ENCODE measurements around the gene WDR74. TPM values are rescaled to one million over a fixed set of nuclear protein-coding genes. Genes with fewer than 3 reads are reported as not detected.
A peak's percentile ranks its signal among the peaks of the same experiment; 100 is the strongest.

WDR74 gene
- total RNA-seq, 1 experiment from 2014 or later = 115 TPM

DNA sequence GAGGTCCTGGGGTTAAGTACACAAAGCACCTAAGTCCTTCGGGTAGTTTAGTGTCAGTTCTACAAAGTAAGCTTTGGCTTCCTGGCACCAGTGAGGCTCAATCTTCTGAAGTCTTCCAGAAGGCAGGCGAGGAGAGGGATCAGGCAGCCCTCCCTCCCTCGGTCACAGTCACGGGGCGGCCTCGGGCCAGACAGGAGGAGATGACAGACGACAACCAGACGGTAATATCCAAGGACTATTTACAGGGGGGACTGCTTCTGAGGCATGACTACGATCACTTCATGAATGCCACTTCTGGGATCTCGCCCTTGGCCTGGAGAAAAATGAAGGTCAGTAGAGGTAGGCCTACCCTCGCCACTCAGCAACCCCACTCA, 47.2 kb downstream of the WDR74 start:
- TF ChIP-seq, protein P1, sequence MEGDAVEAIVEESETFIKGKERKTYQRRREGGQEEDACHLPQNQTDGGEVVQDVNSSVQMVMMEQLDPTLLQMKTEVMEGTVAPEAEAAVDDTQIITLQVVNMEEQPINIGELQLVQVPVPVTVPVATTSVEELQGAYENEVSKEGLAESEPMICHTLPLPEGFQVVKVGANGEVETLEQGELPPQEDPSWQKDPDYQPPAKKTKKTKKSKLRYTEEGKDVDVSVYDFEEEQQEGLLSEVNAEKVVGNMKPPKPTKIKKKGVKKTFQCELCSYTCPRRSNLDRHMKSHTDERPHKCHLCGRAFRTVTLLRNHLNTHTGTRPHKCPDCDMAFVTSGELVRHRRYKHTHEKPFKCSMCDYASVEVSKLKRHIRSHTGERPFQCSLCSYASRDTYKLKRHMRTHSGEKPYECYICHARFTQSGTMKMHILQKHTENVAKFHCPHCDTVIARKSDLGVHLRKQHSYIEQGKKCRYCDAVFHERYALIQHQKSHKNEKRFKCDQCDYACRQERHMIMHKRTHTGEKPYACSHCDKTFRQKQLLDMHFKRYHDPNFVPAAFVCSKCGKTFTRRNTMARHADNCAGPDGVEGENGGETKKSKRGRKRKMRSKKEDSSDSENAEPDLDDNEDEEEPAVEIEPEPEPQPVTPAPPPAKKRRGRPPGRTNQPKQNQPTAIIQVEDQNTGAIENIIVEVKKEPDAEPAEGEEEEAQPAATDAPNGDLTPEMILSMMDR (IDR thresholded peaks at IDR 0.05; ENCODE audit: unreplicated experiment) = no peak
- CTCF ChIA-PET = interaction anchor here (0.6 to 1.3 kb wide), 2 partner anchors 9 to 139 kb away, joined by 4 to 5 read pairs; no protein-coding TSS in a partner anchor
- no peaks in the 10 kb centered on the region for H3K9me3 Mint-ChIP-seq (ENCODE audit: unreplicated experiment)
- BruUV-seq (replicated peaks) = no TSS peak
- H3K27ac Mint-ChIP-seq (ENCODE audit: low read depth, unreplicated experiment) = peak overlapping the region; percentile 35
- intact Hi-C loops (cut with micrococcal nuclease) = no loop called here
- H3K4me3 Mint-ChIP-seq (ENCODE audit: unreplicated experiment) = peak overlapping the region; percentile 81
- H3K36me3 Mint-ChIP-seq (ENCODE audit: insufficient read depth, unreplicated experiment) = peaks cover 87% of the 10 kb centered on the region
- no peaks in the 10 kb centered on the region for H3K27me3 Mint-ChIP-seq (ENCODE audit: insufficient read depth, unreplicated experiment)
- POLR2A ChIA-PET = interaction anchor here (0.7 to 8.2 kb wide), 14 partner anchors 9 to 111 kb away, joined by 3 to 163 read pairs (median 4); partner anchors contain the start of genes HNRNPUL2, NXF1, POLR2G and WDR74
- no peak for DNase-seq (ENCODE audit: unreplicated experiment)
- peaks cover 15% of the 10 kb centered on the region for H3K4me1 Mint-ChIP-seq (ENCODE audit: insufficient read depth, unreplicated experiment)

DNA sequence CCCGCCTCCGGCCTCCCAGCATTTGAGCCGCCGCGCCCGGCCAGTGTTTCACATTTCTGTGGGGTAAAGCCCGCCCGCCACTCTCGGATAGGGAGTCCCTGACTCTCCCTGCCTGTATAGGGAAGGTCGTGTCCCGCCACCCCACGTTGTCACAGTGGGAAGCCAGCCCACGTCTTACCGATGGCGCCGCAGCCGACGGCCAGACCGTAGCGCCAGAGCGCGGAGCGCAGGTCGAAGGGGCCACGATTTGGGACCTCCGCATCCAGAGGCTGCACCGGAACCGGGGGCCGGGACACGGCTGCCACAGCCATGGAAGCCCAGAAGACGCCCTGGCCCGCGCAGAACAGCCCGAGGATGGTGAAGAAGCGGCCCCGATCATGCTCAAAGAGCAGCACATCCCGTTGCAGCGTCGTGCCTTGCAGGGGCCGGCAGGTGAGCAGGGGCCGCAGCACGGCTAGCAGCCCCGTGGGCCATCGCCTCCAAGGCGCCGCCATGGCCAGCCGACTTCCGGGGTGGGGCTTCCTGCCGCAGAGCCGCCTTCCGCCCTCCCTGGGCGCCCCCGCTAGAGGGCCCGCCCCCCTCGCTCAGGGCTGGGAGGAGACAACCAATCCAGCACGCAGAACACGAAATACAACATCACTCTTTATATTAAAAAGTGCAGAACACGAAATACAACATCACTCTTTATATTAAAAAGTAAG, 47.7 kb downstream of the WDR74 start, which contains the start of gene TMEM223:
Gene TMEM223 (minus strand): TSS at position 506 of the 701 bp plus-strand sequence. CDS start 12 bp downstream, at position 494.
- H3K4me1 Mint-ChIP-seq (ENCODE audit: insufficient read depth, unreplicated experiment) = peaks cover 15% of the 10 kb centered on the region
- CTCF ChIA-PET = interaction anchor here (0.6 to 1.3 kb wide), 3 partner anchors 10 to 140 kb away, joined by 4 to 5 read pairs (median 4); partner anchors contain the start of gene TEX54

DNA sequence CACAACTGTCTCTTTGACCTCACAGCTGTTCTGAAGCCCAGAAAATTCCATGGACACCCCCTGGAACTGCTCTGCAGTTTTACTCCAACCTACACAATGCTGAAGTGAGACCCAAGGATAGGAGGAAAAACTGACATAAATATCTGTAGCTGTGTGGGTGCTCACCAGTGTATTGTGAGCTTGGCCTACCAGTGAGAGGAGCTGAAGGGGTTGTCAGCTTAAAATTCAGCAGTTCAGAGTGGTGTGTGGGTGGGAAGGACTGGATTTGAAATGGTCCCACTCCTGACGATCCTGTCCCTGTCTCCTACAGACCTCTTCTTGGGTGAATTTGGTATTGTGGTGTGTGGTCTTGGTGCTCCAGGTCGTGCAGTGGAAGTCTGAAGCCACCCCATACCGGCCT, 49.8 kb downstream of the WDR74 start:
- Mint-ChIP-seq H3K9me3 (ENCODE audit: unreplicated experiment) (no peaks in the 10 kb centered on the region), H3K27me3 (ENCODE audit: insufficient read depth, unreplicated experiment) (no peaks in the 10 kb centered on the region), H3K4me3 (ENCODE audit: unreplicated experiment) (peak overlapping the region; percentile 90), H3K4me1 (ENCODE audit: insufficient read depth, unreplicated experiment) (peaks cover 15% of the 10 kb centered on the region), H3K36me3 (ENCODE audit: insufficient read depth, unreplicated experiment) (peaks cover 75% of the 10 kb centered on the region), H3K27ac (ENCODE audit: low read depth, unreplicated experiment) (peak overlapping the region; percentile 93)
- ChIA-PET POLR2A (interaction anchor here (0.6 to 8.2 kb wide), 10 partner anchors 16 to 220 kb away, joined by 3 to 163 read pairs (median 50); partner anchors contain the start of genes LBHD1, NXF1, SLC3A2 and STX5), CTCF (interaction anchor here (0.7 to 4.7 kb wide), 10 partner anchors 14 to 408 kb away, joined by 3 to 47 read pairs (median 3); partner anchors contain the start of genes SLC3A2 and TEX54)
- intact Hi-C loops (cut with micrococcal nuclease) = loop anchor here (5.0 kb wide), 1 partner anchor 93 kb away; the partner anchor contains the start of gene SLC3A2
- DNase-seq (ENCODE audit: unreplicated experiment) = no peak
- TF ChIP-seq, protein P1 (IDR thresholded peaks at IDR 0.05; ENCODE audit: unreplicated experiment) = no peak
- no TSS peak for BruUV-seq (replicated peaks)

More for the DNA sequence above, 47.7 kb downstream of the WDR74 start, which contains the start of gene TMEM223:
- DNase-seq (ENCODE audit: unreplicated experiment) = peak; percentile 81
- peaks cover 87% of the 10 kb centered on the region for H3K36me3 Mint-ChIP-seq (ENCODE audit: insufficient read depth, unreplicated experiment)
- TF ChIP-seq, protein P1 (IDR thresholded peaks at IDR 0.05; ENCODE audit: unreplicated experiment) = no peak
- H3K27me3 Mint-ChIP-seq (ENCODE audit: insufficient read depth, unreplicated experiment) = no peaks in the 10 kb centered on the region
- intact Hi-C loops (cut with micrococcal nuclease) = no loop called here
- no TSS peak for BruUV-seq (replicated peaks)
- peak within 1 kb of the TSS; percentile 35 for H3K27ac Mint-ChIP-seq (ENCODE audit: low read depth, unreplicated experiment)
- H3K4me3 Mint-ChIP-seq (ENCODE audit: unreplicated experiment) = peak within 1 kb of the TSS; percentile 81
- POLR2A ChIA-PET = interaction anchor here (0.7 to 8.2 kb wide), 26 partner anchors 14 to 191 kb away, joined by 3 to 163 read pairs (median 4); partner anchors contain the start of genes C11orf98, CSKMT, HNRNPUL2 and LBHD1
- H3K9me3 Mint-ChIP-seq (ENCODE audit: unreplicated experiment) = no peaks in the 10 kb centered on the region

DNA sequence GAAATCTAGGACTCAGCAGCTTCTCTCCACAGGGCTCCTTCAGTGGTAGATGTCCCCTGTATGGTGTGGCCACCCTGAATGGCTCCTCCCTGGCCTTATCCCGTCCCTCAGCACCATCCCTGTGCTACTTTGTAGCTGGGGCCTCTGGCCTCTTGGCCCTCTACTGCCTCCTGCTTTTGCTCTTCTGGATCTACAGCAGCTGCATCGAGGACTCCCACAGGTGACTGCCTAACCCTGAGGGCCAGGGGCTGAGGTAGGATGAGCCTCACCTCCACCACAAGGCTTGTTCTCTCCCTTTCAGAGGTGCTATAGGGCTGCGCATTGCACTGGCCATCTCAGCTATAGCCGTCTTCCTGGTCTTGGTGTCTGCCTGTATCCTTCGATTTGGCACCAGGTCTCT, 50.4 kb downstream of the WDR74 start:
- no TSS peak for BruUV-seq (replicated peaks)
- intact Hi-C loops (cut with micrococcal nuclease) = loop anchor here (5.0 kb wide), 1 partner anchor 93 kb away; the partner anchor contains the start of gene SLC3A2
- Mint-ChIP-seq H3K27me3 (ENCODE audit: insufficient read depth, unreplicated experiment) (no peaks in the 10 kb centered on the region), H3K4me1 (ENCODE audit: insufficient read depth, unreplicated experiment) (peaks cover 15% of the 10 kb centered on the region), H3K27ac (ENCODE audit: low read depth, unreplicated experiment) (peak overlapping the region; percentile 93), H3K36me3 (ENCODE audit: insufficient read depth, unreplicated experiment) (peaks cover 74% of the 10 kb centered on the region), H3K9me3 (ENCODE audit: unreplicated experiment) (no peaks in the 10 kb centered on the region), H3K4me3 (ENCODE audit: unreplicated experiment) (peak overlapping the region; percentile 90)
- TF ChIP-seq, protein P1 (IDR thresholded peaks at IDR 0.05; ENCODE audit: unreplicated experiment) = no peak
- CTCF ChIA-PET = interaction anchor here (0.7 to 4.7 kb wide), 11 partner anchors 13 to 408 kb away, joined by 3 to 47 read pairs (median 4); partner anchors contain the start of genes AHNAK and TEX54
- DNase-seq (ENCODE audit: unreplicated experiment) = no peak
- POLR2A ChIA-PET = interaction anchor here (0.7 to 8.2 kb wide), 11 partner anchors 13 to 117 kb away, joined by 3 to 163 read pairs (median 48); partner anchors contain the start of genes LBHD1, NXF1, SLC3A2 and STX5

Data from MCF 10A (cell line).